NB4 (cell line): ENCODE data around the gene GAA.

Experiments
- DNase-seq: peaks from one replicate; pipeline ENCODE4 v3.0.0; 2010; ENCODE audit warnings: low read depth
- H3K4me3 ChIP-seq: one replicate; pipeline ENCODE4 v1.5.1; 2011; ENCODE audit warnings: mild to moderate bottlenecking, low read depth, low read length, moderate library complexity
- MYC ChIP-seq: IDR thresholded peaks from 2 replicates; pipeline ENCODE4 v1.6.1; 2011; ENCODE audit warnings: low read depth, low read length
- POLR2A ChIP-seq: IDR thresholded peaks from 2 replicates; pipeline ENCODE4 v1.6.1; 2011; ENCODE audit warnings: mild to moderate bottlenecking; ENCODE audit not compliant: insufficient read length; ENCODE audit errors: extremely low read depth
- TF ChIP-seq, protein P1 (sequence below): IDR thresholded peaks from 2 replicates; pipeline ENCODE4 v1.6.1; 2011; ENCODE audit warnings: low read depth, low read length
- TF ChIP-seq, protein P2 (sequence below): IDR thresholded peaks from one replicate; pipeline ENCODE4 v1.5.1; 2012; ENCODE audit warnings: low read depth, low read length

GAA gene

DNA sequence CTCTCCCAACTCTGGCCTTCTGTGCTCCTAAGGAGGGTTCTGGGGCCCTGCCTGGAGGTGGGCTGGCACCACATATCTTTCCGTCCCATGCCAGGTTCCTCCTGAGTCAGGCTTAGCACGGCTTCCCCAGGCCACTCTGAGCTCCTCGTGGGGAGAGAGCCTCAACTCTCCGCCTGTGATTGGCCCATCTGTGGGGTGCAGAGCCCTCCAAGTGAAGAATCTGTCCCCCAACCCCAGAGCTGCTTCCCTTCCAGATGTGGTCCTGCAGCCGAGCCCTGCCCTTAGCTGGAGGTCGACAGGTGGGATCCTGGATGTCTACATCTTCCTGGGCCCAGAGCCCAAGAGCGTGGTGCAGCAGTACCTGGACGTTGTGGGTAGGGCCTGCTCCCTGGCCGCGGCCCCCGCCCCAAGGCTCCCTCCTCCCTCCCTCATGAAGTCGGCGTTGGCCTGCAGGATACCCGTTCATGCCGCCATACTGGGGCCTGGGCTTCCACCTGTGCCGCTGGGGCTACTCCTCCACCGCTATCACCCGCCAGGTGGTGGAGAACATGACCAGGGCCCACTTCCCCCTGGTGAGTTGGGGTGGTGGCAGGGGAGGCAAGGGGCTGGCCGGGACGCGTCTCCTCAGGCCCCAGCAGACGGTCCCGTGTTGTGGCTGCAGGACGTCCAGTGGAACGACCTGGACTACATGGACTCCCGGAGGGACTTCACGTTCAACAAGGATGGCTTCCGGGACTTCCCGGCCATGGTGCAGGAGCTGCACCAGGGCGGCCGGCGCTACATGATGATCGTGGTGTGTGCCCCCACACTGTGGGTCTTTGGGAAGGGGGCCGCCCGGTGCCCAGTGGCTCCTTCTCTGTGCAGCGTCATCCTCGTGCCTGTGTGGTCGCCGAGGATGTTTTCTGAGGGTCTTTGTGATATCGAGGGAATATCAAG is 6.9 kb downstream of the GAA start:
- TF ChIP-seq MYC (no peak), POLR2A (no peak)
- TF ChIP-seq, protein P1, sequence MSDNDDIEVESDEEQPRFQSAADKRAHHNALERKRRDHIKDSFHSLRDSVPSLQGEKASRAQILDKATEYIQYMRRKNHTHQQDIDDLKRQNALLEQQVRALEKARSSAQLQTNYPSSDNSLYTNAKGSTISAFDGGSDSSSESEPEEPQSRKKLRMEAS: no peak
- TF ChIP-seq, protein P2, sequence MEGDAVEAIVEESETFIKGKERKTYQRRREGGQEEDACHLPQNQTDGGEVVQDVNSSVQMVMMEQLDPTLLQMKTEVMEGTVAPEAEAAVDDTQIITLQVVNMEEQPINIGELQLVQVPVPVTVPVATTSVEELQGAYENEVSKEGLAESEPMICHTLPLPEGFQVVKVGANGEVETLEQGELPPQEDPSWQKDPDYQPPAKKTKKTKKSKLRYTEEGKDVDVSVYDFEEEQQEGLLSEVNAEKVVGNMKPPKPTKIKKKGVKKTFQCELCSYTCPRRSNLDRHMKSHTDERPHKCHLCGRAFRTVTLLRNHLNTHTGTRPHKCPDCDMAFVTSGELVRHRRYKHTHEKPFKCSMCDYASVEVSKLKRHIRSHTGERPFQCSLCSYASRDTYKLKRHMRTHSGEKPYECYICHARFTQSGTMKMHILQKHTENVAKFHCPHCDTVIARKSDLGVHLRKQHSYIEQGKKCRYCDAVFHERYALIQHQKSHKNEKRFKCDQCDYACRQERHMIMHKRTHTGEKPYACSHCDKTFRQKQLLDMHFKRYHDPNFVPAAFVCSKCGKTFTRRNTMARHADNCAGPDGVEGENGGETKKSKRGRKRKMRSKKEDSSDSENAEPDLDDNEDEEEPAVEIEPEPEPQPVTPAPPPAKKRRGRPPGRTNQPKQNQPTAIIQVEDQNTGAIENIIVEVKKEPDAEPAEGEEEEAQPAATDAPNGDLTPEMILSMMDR: no peak
- no peak overlapping the region for H3K4me3 ChIP-seq
- DNase-seq: no peak

DNA sequence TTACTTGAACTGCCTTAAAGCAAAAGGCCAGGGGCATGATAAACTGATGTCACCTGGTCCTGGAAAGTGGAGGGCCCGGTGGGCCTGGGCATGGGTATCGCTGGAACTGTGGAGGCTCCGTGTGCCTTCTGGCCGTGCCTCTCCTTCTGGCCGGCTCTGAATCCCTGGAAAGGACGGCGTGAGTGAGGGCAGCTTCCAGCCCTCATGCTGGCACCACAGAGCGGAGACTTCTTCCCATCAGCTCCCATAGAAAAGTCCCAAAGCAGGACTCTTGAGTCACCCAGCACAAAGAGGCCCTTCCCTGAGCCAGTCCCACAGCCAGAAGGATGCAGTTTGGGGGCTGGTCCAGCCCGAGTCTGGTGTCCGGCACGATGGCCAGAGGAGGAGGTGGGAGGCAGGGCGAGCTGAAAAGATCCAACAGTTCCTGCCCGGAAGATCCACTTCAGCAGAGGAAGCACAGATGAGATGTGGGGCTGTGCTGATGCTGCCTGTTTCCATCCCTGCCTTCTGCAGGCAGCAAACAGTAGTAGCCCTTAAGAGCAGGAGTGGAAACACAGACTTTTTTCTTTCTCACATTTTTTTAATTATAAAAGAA is 7.8 kb downstream of the GAA start:
- DNase-seq: no peak
- H3K4me3 ChIP-seq: no peak overlapping the region
- TF ChIP-seq, protein P2: no peak
- TF ChIP-seq POLR2A: no peak
- TF ChIP-seq MYC: no peak
- TF ChIP-seq, protein P1: no peak

DNA sequence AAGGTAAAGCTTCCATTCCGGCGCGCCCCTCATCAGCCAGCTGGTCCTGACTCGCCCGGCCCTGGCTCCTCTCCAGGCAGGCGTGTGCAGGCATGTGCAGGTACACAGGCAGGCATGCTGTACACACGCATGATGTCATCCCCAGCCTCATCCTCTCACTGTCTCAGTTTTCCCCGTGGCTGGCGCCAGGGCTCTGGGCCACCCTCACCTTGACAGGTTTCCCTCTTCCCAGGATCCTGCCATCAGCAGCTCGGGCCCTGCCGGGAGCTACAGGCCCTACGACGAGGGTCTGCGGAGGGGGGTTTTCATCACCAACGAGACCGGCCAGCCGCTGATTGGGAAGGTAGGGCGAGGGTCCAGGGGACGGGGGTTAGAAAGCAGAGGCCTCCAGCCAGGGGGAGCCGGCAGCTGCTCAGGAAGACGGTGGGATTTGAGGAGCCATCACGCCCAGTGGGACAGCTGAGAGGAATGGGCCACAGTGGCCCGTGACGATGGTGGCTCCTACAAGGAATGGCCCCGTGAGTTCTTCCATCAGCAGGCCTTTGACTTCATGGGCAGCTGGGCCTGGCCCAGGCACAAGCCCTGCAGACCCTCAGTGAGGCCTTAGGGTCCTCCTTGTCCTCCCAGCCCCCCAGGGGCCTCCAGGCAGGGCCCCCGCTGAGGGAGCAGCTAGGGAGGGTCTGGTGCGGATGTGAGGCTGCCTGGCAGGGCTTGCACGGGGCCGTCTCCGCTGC is 8.5 kb downstream of the GAA start:
- TF ChIP-seq, protein P1: no peak
- TF ChIP-seq MYC (no peak), POLR2A (no peak)
- TF ChIP-seq, protein P2: no peak
- no peak overlapping the region for H3K4me3 ChIP-seq
- no peak for DNase-seq

DNA sequence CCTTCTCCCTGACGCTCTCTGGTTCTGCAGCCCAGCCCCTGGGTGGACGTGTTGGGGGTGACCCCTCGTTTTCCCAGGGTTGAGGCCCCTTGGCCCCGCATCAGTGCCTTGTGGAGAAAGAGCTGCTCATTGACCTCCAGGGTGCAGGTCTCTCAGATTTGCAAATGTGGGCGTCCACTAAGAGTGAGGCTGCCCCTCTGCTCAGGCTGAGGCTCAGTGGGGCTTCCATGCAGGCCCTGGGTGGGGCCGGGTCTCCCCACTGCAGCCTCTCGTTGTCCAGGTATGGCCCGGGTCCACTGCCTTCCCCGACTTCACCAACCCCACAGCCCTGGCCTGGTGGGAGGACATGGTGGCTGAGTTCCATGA is 9.0 kb downstream of the GAA start:
- TF ChIP-seq POLR2A (no peak), MYC (no peak)
- TF ChIP-seq, protein P2: no peak
- TF ChIP-seq, protein P1: no peak
- DNase-seq: no peak
- H3K4me3 ChIP-seq: no peak overlapping the region

DNA sequence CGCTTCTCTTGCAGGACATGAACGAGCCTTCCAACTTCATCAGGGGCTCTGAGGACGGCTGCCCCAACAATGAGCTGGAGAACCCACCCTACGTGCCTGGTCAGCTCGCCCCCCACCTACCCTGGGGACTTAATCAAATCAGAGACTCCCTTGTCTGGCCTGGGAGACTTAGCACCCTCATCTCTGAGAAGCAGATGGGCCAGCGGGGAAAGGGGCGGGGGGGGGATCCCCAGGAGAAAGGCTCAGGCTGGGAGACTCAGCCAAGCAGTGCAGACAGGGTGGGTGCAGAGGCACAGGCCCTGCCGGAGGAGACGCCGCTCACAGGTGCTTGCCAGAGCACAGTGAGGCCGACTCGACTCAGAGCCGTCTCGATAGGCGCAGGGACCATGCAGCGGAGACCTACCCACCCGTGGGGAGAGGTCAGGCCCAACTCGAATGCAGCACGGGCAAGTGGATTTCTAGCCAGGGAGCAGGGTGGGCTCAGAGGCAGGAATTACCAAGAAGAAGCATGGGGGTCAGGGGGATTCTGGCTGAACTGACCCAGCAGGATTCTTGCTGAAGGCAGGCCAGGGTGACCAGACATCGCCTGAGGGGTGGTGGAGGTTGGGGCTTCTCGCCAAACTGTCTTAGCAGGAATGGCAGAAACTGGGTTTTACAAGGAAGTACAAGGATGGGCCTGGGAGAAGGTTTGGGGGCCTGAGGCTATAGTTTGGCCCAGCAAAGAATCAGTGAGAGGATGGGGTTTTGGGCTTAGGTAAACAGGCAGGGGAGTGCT is 9.7 kb downstream of the GAA start:
- no peak for DNase-seq
- H3K4me3 ChIP-seq: no peak overlapping the region
- TF ChIP-seq, protein P1: no peak
- TF ChIP-seq MYC (no peak), POLR2A (no peak)
- TF ChIP-seq, protein P2: no peak
